Spleen (tissue), 11 donors: ENCODE data around the gene SLIT3. TPM values are rescaled to one million over a fixed set of nuclear protein-coding genes. Genes with fewer than 3 reads are reported as not detected.

Experiments used
- DNase-seq: peaks from one replicate; pipeline ENCODE4 v3.0.0-alpha.2; 2020
- H3K27ac ChIP-seq, 8 donors: fragments of 200-600 bp; sonication (generic) in 7 of 8; 1 replicate in 4 of 8; 2 replicates in 4 of 8; pipeline versions ENCODE4 v1.5.0 to v1.8.0; 2016 to 2021; ENCODE audit warnings: inconsistent platforms in 4 of 8, mild to moderate bottlenecking in 4 of 8, moderate library complexity in 1 of 8
- H3K27me3 ChIP-seq, 7 donors: fragments of 200-600 bp; sonication (generic) in 6 of 7; replicated peaks in 1 of 7; 1 replicate in 4 of 7; 2 replicates in 3 of 7; pipeline versions ENCODE4 v1.5.0 to v1.8.0; 2016 to 2021; ENCODE audit warnings: inconsistent platforms in 3 of 7, mild to moderate bottlenecking in 1 of 7
- H3K36me3 ChIP-seq, 6 donors: fragments of 200-600 bp; sonication (generic) in 5 of 6; 1 replicate in 4 of 6; 2 replicates in 2 of 6; pipeline versions ENCODE4 v1.5.0 to v1.8.0; 2016 to 2021; ENCODE audit warnings: inconsistent platforms in 2 of 6
- H3K4me1 ChIP-seq, 6 donors: fragments of 200-600 bp; sonication (generic) in 5 of 6; 1 replicate in 3 of 6; 2 replicates in 3 of 6; pipeline versions ENCODE4 v1.5.0 to v1.8.0; 2016 to 2021; ENCODE audit warnings: inconsistent platforms in 3 of 6
- H3K4me3 ChIP-seq, 8 donors: fragments of 200-600 bp; sonication (generic) in 7 of 8; 1 replicate in 4 of 8; 2 replicates in 4 of 8; pipeline versions ENCODE4 v1.5.0 to v1.8.0; 2016 to 2021; ENCODE audit warnings: inconsistent platforms in 4 of 8, mild to moderate bottlenecking in 4 of 8, moderate library complexity in 2 of 8
- H3K9me3 ChIP-seq, 8 donors: fragments of 200-600 bp; sonication (generic) in 7 of 8; 1 replicate in 4 of 8; 2 replicates in 4 of 8; pipeline versions ENCODE4 v1.5.0 to v1.8.0; 2016 to 2021; ENCODE audit warnings: inconsistent platforms in 4 of 8
- CTCF ChIP-seq, 11 experiments: fragments of 200-600 bp in 7 of 11; fragments of 450-650 bp in 4 of 11; sonication (generic) in 4 of 11; IDR thresholded peaks in 8 of 11; conservative IDR thresholded peaks in 3 of 11; 1 replicate in 7 of 11; 2 replicates in 4 of 11; pipeline versions ENCODE4 v1.4.0 to v1.8.0; 2016 to 2021; ENCODE audit warnings: antibody characterized with exemption in 11 of 11, inconsistent platforms in 4 of 11, mild to moderate bottlenecking in 1 of 11
- POLR2A ChIP-seq, 3 donors: fragments of 450-650 bp; IDR thresholded peaks; one replicate each; pipeline ENCODE4 v1.5.1; 2017; ENCODE audit warnings: antibody characterized with exemption in 3 of 3, mild to moderate bottlenecking in 1 of 3
- POLR2AphosphoS5 ChIP-seq, 3 donors: sonication (generic); formaldehyde crosslinking; IDR thresholded peaks; one replicate each; pipeline ENCODE4 v1.5.1; 2017; ENCODE audit warnings: antibody characterized with exemption in 3 of 3
- WGBS, 5 donors: extraction: QIAGEN DNeasy Blood & Tissue Kit in 3 of 5; methylation state at CpG; one replicate each; pipeline versions ENCODE4 v1.1.5 to v1.1.7; 2013 to 2018; 5-methylcytosine and 5-hydroxymethylcytosine counted together
- intact Hi-C: fragments of 100-400 bp; cut with DNase I; formaldehyde crosslinking; loops from one replicate; pipeline ENCODE4 v1.15.0; 2023; ENCODE audit warnings: low total_unique reads
- polyA plus RNA-seq, 3 donors: library from polyadenylated mRNA; stranded (reverse); fragments of 200-250 nt; gene quantifications; one replicate each; pipeline ENCODE4 v1.2.1, GENCODE V29; 2013
- total RNA-seq, 7 donors: library from RNA; depleted of rRNA in 3 of 7; stranded (reverse); fragments of >200 nt in 3 of 7; fragmentation: NEBNext Ultra II Directional in 4 of 7; extraction: Animal tissue kit (Norgen Biotek cat#: 25700) in 4 of 7; gene quantifications; one replicate each; pipeline versions ENCODE4 v1.1.0 to v1.2.1, GENCODE V29; 2016 to 2021
- donor health status: healthy with polysubstance abuse.
- donor health status: DM: no; HTN: no; CAD: no; lungs with moderate emphysema.
- donor health status: DM: no; HTN: no; CAD: no.
- donor health status: Bipolar disorder and iron deficiency.
- donor health status: healthy.
- donor health status: DM: no; HTN: no; CAD: no.
- donor health status: DM: yes; HTN: yes; CAD: no.

SLIT3 gene
- total and polyA plus RNA-seq, 10 donors: 0.33 to 54.0 (median 13.2) TPM

GRCh38 chr5:169280286-169280685, 20.7 kb downstream of the SLIT3 start:
- no peak for DNase-seq
- Histone ChIP-seq H3K36me3 (no peaks in the 10 kb centered on the region), H3K9me3 (peaks cover 0 to 5% (median 1%) of the 10 kb centered on the region in 8 donors), H3K27me3 (no peaks in the 10 kb centered on the region), H3K4me3 (no peak overlapping the region), H3K27ac (no peak overlapping the region), H3K4me1 (no peaks in the 10 kb centered on the region)
- TF ChIP-seq CTCF (IDR thresholded peaks at IDR 0.05 in 8 of 11, conservative IDR thresholded peaks at IDR 0.05 in 3 of 11) (no peak), POLR2AphosphoS5 (IDR thresholded peaks at IDR 0.05) (peak in 1 of 3 donors; percentile 65)
- WGBS, 5 donors: 56 to 87% (median 71%) methylated on average over 4 of the region's 4 CpGs
- intact Hi-C loops: no loop called here

GRCh38 chr5:169279125-169279524, 21.8 kb downstream of the SLIT3 start:
- no peaks in the 10 kb centered on the region for H3K36me3 ChIP-seq
- TF ChIP-seq POLR2AphosphoS5 (IDR thresholded peaks at IDR 0.05) (no peak), CTCF (IDR thresholded peaks at IDR 0.05 in 8 of 11, conservative IDR thresholded peaks at IDR 0.05 in 3 of 11) (no peak), POLR2A (IDR thresholded peaks at IDR 0.05) (no peak)
- H3K27me3 ChIP-seq: no peaks in the 10 kb centered on the region
- no peak for DNase-seq
- H3K4me1 ChIP-seq: no peaks in the 10 kb centered on the region
- WGBS, 5 donors: 86 to 96% (median 94%) methylated on average over 2 of the region's 2 CpGs
- no peaks in the 10 kb centered on the region for H3K9me3 ChIP-seq
- intact Hi-C loops: no loop called here
- no peak overlapping the region for H3K4me3 ChIP-seq
- H3K27ac ChIP-seq: no peak overlapping the region

- H3K27me3 ChIP-seq: no peaks in the 10 kb centered on the region
- no peaks in the 10 kb centered on the region for H3K4me1 ChIP-seq
- 79 to 94% (median 90%) methylated on average over 2 of the region's 2 CpGs for WGBS, 5 donors
- intact Hi-C loops: no loop called here
- no peak overlapping the region for H3K4me3 ChIP-seq
- H3K9me3 ChIP-seq: no peaks in the 10 kb centered on the region
- DNase-seq: no peak
- no peak overlapping the region for H3K27ac ChIP-seq
- TF ChIP-seq POLR2A (IDR thresholded peaks at IDR 0.05) (no peak), POLR2AphosphoS5 (IDR thresholded peaks at IDR 0.05) (no peak), CTCF (IDR thresholded peaks at IDR 0.05 in 8 of 11, conservative IDR thresholded peaks at IDR 0.05 in 3 of 11) (no peak)
- no peaks in the 10 kb centered on the region for H3K36me3 ChIP-seq
Observed at GRCh38 chr5:169273881-169274280, 27.1 kb downstream of the SLIT3 start.

- no peaks in the 10 kb centered on the region for H3K9me3 ChIP-seq
- DNase-seq: no peak
- H3K36me3 ChIP-seq: no peaks in the 10 kb centered on the region
- H3K4me3 ChIP-seq: no peak overlapping the region
- no peak overlapping the region for H3K27ac ChIP-seq
- no peak for TF ChIP-seq POLR2AphosphoS5 (IDR thresholded peaks at IDR 0.05)
- 94 to 100% (median 100%) methylated on average over 1 of the region's 1 CpG for WGBS, 5 donors
- no peaks in the 10 kb centered on the region for H3K4me1 ChIP-seq
- H3K27me3 ChIP-seq: no peaks in the 10 kb centered on the region
- intact Hi-C loops: no loop called here
Observed at GRCh38 chr5:169273451-169273850, 27.5 kb downstream of the SLIT3 start.
